OCI-LY3 (cell line): Measurements from ENCODE around the gene GRIP1.

ENCODE experiments used
- H2AFZ ChIP-seq: fragments of 200-600, 300-600 bp; shearing (Covaris generic); 2 replicates; pipeline ENCODE4 v1.6.0; 2014; ENCODE audit warnings: antibody characterized with exemption, low read depth, low read length
- H3K27ac ChIP-seq: fragments of 200-600, 300-600 bp; sonication (generic); 2 replicates; pipeline ENCODE4 v1.5.1; 2014; ENCODE audit warnings: mild to moderate bottlenecking, low read length, moderate library complexity, mixed read lengths
- H3K27me3 ChIP-seq: fragments of 200-600, 300-600 bp; sonication (generic); 2 replicates; pipeline ENCODE4 v1.6.1; 2014; ENCODE audit warnings: low read depth, low read length, mixed read lengths
- H3K36me3 ChIP-seq: fragments of 200-600, 300-600 bp; sonication (generic); replicated peaks from 2 replicates; pipeline ENCODE3; 2014; ENCODE audit warnings: low read depth, low read length, mixed read lengths
- H3K4me1 ChIP-seq: fragments of 300-600, 200-600 bp; sonication (generic); 2 replicates; pipeline ENCODE4 v1.6.1; 2014; ENCODE audit warnings: low read length, mixed read lengths
- H3K4me2 ChIP-seq: fragments of 200-600, 300-600 bp; sonication (generic); 2 replicates; pipeline ENCODE4 v1.6.1; 2014; ENCODE audit warnings: low read length, mixed read lengths
- H3K4me3 ChIP-seq: fragments of 300-600, 200-600 bp; sonication (generic); 2 replicates; pipeline ENCODE4 v1.5.1; 2014; ENCODE audit warnings: antibody characterized with exemption, mild to moderate bottlenecking, low read length, moderate library complexity
- H3K79me2 ChIP-seq: fragments of 300-600, 200-600 bp; shearing (Covaris generic); 2 replicates; pipeline ENCODE4 v1.6.1; 2014; ENCODE audit warnings: mild to moderate bottlenecking, low read length, mixed read lengths
- H3K9ac ChIP-seq: fragments of 300-600, 200-600 bp; shearing (Covaris generic); 2 replicates; pipeline ENCODE4 v1.6.0; 2014; ENCODE audit warnings: mild to moderate bottlenecking, low read length, moderate library complexity
- H3K9me3 ChIP-seq: fragments of 200-600, 300-600 bp; shearing (Covaris generic); 2 replicates; pipeline ENCODE4 v1.6.1; 2014; ENCODE audit warnings: low read length, mixed read lengths; ENCODE audit not compliant: insufficient read depth
- H4K20me1 ChIP-seq: fragments of 200-600, 300-600 bp; sonication (generic); 2 replicates; pipeline ENCODE4 v1.6.1; 2016; ENCODE audit warnings: low read length, mixed read lengths; ENCODE audit not compliant: insufficient read depth
- CTCF ChIP-seq: fragments of 200-600, 300-600 bp; sonication (generic); IDR thresholded peaks from 2 replicates; pipeline ENCODE4 v1.5.1; 2014; ENCODE audit warnings: antibody characterized with exemption, low read length, low read depth
- EZH2phosphoT487 ChIP-seq: fragments of 200-600 bp; shearing (Covaris generic); IDR thresholded peaks from 2 replicates; pipeline ENCODE4 v1.6.1; 2018; ENCODE audit warnings: antibody characterized with exemption, mixed run types, low read depth

The GRIP1 gene

GRCh38 chr12:66607147-66607546, 71.7 kb downstream of the GRIP1 start:
- H3K4me1 ChIP-seq: no peaks in the 10 kb centered on the region
- TF ChIP-seq CTCF: no peak
- no peak for TF ChIP-seq EZH2phosphoT487
- no peak overlapping the region for H2AFZ ChIP-seq
- no peaks in the 10 kb centered on the region for H3K9me3 ChIP-seq
- H3K36me3 ChIP-seq: no peaks in the 10 kb centered on the region
- no peaks in the 10 kb centered on the region for H4K20me1 ChIP-seq
- H3K9ac ChIP-seq: no peak overlapping the region
- H3K79me2 ChIP-seq: no peaks in the 10 kb centered on the region
- H3K27me3 ChIP-seq: no peaks in the 10 kb centered on the region
- no peak overlapping the region for H3K4me2 ChIP-seq
- no peak overlapping the region for H3K27ac ChIP-seq
- H3K4me3 ChIP-seq: no peak overlapping the region

GRCh38 chr12:66605293-66605692, 73.6 kb downstream of the GRIP1 start:
- Histone ChIP-seq H3K9ac (no peak overlapping the region), H3K27me3 (no peaks in the 10 kb centered on the region), H2AFZ (no peak overlapping the region), H3K4me1 (no peaks in the 10 kb centered on the region), H3K79me2 (no peaks in the 10 kb centered on the region), H3K4me3 (no peak overlapping the region), H4K20me1 (no peaks in the 10 kb centered on the region), H3K36me3 (no peaks in the 10 kb centered on the region), H3K4me2 (no peak overlapping the region), H3K9me3 (no peaks in the 10 kb centered on the region), H3K27ac (no peak overlapping the region)
- no peak for TF ChIP-seq EZH2phosphoT487
- no peak for TF ChIP-seq CTCF

- TF ChIP-seq CTCF (no peak), EZH2phosphoT487 (no peak)
Observed at GRCh38 chr12:66603981-66604479, 74.8 kb downstream of the GRIP1 start.

GRCh38 chr12:66603461-66603860, 75.4 kb downstream of the GRIP1 start:
- H3K27ac ChIP-seq: no peak overlapping the region
- H3K79me2 ChIP-seq: no peaks in the 10 kb centered on the region
- no peaks in the 10 kb centered on the region for H3K36me3 ChIP-seq
- no peak overlapping the region for H3K4me2 ChIP-seq
- H4K20me1 ChIP-seq: no peaks in the 10 kb centered on the region
- no peaks in the 10 kb centered on the region for H3K27me3 ChIP-seq
- no peak overlapping the region for H3K4me3 ChIP-seq
- no peaks in the 10 kb centered on the region for H3K4me1 ChIP-seq
- TF ChIP-seq EZH2phosphoT487 (no peak), CTCF (no peak)
- no peaks in the 10 kb centered on the region for H3K9me3 ChIP-seq
- H2AFZ ChIP-seq: no peak overlapping the region
- no peak overlapping the region for H3K9ac ChIP-seq

More at GRCh38 chr12:66603981-66604479, 74.8 kb downstream of the GRIP1 start:
- Histone ChIP-seq H3K4me1 (no peaks in the 10 kb centered on the region), H3K27me3 (no peaks in the 10 kb centered on the region), H3K4me3 (no peak overlapping the region), H3K9me3 (no peaks in the 10 kb centered on the region), H3K79me2 (no peaks in the 10 kb centered on the region), H3K27ac (no peak overlapping the region), H4K20me1 (no peaks in the 10 kb centered on the region), H2AFZ (no peak overlapping the region), H3K9ac (no peak overlapping the region), H3K36me3 (no peaks in the 10 kb centered on the region), H3K4me2 (no peak overlapping the region)
